HEK293 (cell line): ENCODE data around the gene CAPN1.

Source experiments
- HOXC10 ChIP-seq: sonication (generic); formaldehyde crosslinking; IDR thresholded peaks from 2 replicates; pipeline ENCODE4 v1.8.1; 2023; ENCODE audit warnings: mild to moderate bottlenecking, missing genetic modification reagents
- SP7 ChIP-seq: fragments of 450-650 bp; formaldehyde crosslinking; IDR thresholded peaks from 2 replicates; pipeline ENCODE4 v1.5.1; 2016; ENCODE audit warnings: missing biosample characterization, missing genetic modification characterization
- TRIM28 ChIP-seq: IDR thresholded peaks from 2 replicates; pipeline ENCODE4 v1.6.1; 2011; ENCODE audit warnings: low read length, control low read depth, borderline replicate concordance
- ZNF169 ChIP-seq: fragments of 450-650 bp; formaldehyde crosslinking; IDR thresholded peaks from 2 replicates; pipeline ENCODE4 v1.5.1; 2016; ENCODE audit warnings: missing biosample characterization, missing genetic modification characterization
- ZNF423 ChIP-seq: fragments of 450-650 bp; formaldehyde crosslinking; IDR thresholded peaks from 2 replicates; pipeline ENCODE4 v1.5.1; 2016; ENCODE audit warnings: missing biosample characterization, missing genetic modification characterization
- TF ChIP-seq, protein P1 (sequence below): fragments of 450-650 bp; formaldehyde crosslinking; IDR thresholded peaks from 2 replicates; pipeline ENCODE4 v1.5.1; 2016; ENCODE audit warnings: missing biosample characterization, missing genetic modification characterization
- TF ChIP-seq, protein P2 (sequence below): fragments of 450-650 bp; formaldehyde crosslinking; IDR thresholded peaks from 2 replicates; pipeline ENCODE4 v1.5.1; 2016; ENCODE audit warnings: missing biosample characterization, missing genetic modification characterization
- TF ChIP-seq, protein P3 (sequence below): fragments of 450-650 bp; formaldehyde crosslinking; IDR thresholded peaks from 2 replicates; pipeline ENCODE4 v1.5.1; 2016; ENCODE audit warnings: missing biosample characterization, missing genetic modification characterization, borderline replicate concordance
- TF ChIP-seq, protein P4 (sequence below): fragments of 450-650 bp; formaldehyde crosslinking; IDR thresholded peaks from 2 replicates; pipeline ENCODE4 v1.5.1; 2016; ENCODE audit warnings: missing biosample characterization, missing genetic modification characterization, borderline replicate concordance
- TF ChIP-seq, protein P5 (sequence below): fragments of 450-650 bp; formaldehyde crosslinking; IDR thresholded peaks from 2 replicates; pipeline ENCODE4 v1.5.1; 2016; ENCODE audit warnings: missing biosample characterization, missing genetic modification characterization

DNA sequence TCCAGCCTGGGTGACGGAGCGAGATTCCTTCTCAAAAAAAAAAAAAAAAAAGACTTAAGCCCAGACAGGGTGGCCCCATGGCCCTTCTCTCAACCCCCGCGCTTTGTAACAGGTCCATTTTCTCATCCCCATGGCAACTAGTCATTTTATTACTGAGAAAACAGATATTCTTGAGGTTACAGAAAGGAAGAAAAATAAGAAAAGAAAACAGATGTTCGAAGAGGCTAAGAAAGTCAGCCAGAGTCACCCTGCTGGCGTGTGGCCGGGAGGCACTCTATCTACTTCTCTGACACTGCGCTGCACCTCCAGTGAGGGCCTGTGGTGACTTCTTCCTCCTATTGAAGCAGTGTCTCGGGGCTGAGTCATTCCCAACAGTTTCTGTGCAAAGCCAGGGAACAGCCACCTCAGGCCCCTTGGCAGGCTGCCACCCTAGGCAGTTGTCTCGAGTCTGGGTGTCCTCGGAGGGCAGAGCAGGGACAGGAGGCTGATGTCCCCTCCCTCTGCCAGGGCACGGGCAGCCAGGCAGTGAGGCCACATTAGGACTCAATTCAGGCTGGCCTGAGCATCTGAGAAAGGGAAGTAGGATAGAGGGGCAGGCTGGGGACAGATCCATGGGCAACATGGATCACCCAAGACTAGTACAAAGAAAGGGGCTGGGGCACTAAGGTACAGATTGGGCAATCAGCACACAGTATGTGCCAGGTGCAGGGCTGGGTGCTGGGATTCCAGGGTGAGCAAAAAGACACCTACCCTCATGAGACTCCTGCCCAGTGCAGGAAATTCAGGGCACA, 31.0 kb upstream of the CAPN1 start:
- TF ChIP-seq, protein P1, sequence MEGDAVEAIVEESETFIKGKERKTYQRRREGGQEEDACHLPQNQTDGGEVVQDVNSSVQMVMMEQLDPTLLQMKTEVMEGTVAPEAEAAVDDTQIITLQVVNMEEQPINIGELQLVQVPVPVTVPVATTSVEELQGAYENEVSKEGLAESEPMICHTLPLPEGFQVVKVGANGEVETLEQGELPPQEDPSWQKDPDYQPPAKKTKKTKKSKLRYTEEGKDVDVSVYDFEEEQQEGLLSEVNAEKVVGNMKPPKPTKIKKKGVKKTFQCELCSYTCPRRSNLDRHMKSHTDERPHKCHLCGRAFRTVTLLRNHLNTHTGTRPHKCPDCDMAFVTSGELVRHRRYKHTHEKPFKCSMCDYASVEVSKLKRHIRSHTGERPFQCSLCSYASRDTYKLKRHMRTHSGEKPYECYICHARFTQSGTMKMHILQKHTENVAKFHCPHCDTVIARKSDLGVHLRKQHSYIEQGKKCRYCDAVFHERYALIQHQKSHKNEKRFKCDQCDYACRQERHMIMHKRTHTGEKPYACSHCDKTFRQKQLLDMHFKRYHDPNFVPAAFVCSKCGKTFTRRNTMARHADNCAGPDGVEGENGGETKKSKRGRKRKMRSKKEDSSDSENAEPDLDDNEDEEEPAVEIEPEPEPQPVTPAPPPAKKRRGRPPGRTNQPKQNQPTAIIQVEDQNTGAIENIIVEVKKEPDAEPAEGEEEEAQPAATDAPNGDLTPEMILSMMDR (tag by site-specific recombination): no peak
- TF ChIP-seq, protein P2, sequence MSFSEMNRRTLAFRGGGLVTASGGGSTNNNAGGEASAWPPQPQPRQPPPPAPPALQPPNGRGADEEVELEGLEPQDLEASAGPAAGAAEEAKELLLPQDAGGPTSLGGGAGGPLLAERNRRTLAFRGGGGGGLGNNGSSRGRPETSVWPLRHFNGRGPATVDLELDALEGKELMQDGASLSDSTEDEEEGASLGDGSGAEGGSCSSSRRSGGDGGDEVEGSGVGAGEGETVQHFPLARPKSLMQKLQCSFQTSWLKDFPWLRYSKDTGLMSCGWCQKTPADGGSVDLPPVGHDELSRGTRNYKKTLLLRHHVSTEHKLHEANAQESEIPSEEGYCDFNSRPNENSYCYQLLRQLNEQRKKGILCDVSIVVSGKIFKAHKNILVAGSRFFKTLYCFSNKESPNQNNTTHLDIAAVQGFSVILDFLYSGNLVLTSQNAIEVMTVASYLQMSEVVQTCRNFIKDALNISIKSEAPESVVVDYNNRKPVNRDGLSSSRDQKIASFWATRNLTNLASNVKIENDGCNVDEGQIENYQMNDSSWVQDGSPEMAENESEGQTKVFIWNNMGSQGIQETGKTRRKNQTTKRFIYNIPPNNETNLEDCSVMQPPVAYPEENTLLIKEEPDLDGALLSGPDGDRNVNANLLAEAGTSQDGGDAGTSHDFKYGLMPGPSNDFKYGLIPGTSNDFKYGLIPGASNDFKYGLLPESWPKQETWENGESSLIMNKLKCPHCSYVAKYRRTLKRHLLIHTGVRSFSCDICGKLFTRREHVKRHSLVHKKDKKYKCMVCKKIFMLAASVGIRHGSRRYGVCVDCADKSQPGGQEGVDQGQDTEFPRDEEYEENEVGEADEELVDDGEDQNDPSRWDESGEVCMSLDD (tag by site-specific recombination): no peak
- TF ChIP-seq SP7 (peak; percentile 50; the same call in 1 of the 2 replicates), ZNF169 (tag by site-specific recombination) (no peak), ZNF423 (tag by site-specific recombination) (no peak), HOXC10 (CRISPR knock-in tag) (no peak), TRIM28 (no peak)
- TF ChIP-seq, protein P3, sequence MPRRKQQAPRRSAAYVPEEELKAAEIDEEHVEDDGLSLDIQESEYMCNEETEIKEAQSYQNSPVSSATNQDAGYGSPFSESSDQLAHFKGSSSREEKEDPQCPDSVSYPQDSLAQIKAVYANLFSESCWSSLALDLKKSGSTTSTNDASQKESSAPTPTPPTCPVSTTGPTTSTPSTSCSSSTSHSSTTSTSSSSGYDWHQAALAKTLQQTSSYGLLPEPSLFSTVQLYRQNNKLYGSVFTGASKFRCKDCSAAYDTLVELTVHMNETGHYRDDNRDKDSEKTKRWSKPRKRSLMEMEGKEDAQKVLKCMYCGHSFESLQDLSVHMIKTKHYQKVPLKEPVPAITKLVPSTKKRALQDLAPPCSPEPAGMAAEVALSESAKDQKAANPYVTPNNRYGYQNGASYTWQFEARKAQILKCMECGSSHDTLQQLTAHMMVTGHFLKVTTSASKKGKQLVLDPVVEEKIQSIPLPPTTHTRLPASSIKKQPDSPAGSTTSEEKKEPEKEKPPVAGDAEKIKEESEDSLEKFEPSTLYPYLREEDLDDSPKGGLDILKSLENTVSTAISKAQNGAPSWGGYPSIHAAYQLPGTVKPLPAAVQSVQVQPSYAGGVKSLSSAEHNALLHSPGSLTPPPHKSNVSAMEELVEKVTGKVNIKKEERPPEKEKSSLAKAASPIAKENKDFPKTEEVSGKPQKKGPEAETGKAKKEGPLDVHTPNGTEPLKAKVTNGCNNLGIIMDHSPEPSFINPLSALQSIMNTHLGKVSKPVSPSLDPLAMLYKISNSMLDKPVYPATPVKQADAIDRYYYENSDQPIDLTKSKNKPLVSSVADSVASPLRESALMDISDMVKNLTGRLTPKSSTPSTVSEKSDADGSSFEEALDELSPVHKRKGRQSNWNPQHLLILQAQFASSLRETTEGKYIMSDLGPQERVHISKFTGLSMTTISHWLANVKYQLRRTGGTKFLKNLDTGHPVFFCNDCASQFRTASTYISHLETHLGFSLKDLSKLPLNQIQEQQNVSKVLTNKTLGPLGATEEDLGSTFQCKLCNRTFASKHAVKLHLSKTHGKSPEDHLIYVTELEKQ: no peak
- TF ChIP-seq, protein P4, sequence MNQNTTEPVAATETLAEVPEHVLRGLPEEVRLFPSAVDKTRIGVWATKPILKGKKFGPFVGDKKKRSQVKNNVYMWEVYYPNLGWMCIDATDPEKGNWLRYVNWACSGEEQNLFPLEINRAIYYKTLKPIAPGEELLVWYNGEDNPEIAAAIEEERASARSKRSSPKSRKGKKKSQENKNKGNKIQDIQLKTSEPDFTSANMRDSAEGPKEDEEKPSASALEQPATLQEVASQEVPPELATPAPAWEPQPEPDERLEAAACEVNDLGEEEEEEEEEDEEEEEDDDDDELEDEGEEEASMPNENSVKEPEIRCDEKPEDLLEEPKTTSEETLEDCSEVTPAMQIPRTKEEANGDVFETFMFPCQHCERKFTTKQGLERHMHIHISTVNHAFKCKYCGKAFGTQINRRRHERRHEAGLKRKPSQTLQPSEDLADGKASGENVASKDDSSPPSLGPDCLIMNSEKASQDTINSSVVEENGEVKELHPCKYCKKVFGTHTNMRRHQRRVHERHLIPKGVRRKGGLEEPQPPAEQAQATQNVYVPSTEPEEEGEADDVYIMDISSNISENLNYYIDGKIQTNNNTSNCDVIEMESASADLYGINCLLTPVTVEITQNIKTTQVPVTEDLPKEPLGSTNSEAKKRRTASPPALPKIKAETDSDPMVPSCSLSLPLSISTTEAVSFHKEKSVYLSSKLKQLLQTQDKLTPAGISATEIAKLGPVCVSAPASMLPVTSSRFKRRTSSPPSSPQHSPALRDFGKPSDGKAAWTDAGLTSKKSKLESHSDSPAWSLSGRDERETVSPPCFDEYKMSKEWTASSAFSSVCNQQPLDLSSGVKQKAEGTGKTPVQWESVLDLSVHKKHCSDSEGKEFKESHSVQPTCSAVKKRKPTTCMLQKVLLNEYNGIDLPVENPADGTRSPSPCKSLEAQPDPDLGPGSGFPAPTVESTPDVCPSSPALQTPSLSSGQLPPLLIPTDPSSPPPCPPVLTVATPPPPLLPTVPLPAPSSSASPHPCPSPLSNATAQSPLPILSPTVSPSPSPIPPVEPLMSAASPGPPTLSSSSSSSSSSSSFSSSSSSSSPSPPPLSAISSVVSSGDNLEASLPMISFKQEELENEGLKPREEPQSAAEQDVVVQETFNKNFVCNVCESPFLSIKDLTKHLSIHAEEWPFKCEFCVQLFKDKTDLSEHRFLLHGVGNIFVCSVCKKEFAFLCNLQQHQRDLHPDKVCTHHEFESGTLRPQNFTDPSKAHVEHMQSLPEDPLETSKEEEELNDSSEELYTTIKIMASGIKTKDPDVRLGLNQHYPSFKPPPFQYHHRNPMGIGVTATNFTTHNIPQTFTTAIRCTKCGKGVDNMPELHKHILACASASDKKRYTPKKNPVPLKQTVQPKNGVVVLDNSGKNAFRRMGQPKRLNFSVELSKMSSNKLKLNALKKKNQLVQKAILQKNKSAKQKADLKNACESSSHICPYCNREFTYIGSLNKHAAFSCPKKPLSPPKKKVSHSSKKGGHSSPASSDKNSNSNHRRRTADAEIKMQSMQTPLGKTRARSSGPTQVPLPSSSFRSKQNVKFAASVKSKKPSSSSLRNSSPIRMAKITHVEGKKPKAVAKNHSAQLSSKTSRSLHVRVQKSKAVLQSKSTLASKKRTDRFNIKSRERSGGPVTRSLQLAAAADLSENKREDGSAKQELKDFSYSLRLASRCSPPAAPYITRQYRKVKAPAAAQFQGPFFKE (tag by site-specific recombination): no peak
- TF ChIP-seq, protein P5, sequence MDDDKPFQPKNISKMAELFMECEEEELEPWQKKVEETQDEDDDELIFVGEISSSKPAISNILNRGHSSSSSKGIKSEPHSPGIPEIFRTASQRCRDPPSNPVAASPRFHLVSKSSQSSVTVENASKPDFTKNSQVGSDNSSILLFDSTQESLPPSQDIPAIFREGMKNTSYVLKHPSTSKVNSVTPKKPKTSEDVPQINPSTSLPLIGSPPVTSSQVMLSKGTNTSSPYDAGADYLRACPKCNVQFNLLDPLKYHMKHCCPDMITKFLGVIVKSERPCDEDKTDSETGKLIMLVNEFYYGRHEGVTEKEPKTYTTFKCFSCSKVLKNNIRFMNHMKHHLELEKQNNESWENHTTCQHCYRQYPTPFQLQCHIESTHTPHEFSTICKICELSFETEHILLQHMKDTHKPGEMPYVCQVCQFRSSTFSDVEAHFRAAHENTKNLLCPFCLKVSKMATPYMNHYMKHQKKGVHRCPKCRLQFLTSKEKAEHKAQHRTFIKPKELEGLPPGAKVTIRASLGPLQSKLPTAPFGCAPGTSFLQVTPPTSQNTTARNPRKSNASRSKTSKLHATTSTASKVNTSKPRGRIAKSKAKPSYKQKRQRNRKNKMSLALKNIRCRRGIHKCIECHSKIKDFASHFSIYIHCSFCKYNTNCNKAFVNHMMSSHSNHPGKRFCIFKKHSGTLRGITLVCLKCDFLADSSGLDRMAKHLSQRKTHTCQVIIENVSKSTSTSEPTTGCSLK (tag by site-specific recombination): no peak
